ENCODE measurements around the gene TUBG2. TPM values are rescaled to one million over a fixed set of nuclear protein-coding genes. Genes with fewer than 3 reads are reported as not detected.

Gene TUBG2
- total RNA-seq, 1 experiment from 2014 or later: 21.3 TPM

DNA sequence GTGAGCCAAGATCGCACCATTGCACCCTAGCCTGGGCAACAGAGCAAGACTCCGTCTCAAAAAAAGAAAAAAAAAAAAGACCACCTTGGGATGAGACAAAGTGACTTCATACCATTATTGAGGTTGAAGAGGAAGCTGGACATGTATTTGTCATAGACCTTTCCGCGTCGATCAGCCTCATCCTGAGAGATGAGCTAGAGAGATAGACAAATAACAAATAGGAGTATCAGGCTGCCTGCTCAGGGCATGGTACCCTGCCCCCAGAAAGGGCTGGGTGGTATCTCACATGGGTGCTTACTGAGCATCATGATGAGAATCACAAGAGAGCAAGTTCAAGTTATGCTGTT, 45.4 kb downstream of the TUBG2 start:
- peaks cover 80% of the 10 kb centered on the region for H3K36me3 Mint-ChIP-seq (ENCODE audit: insufficient read depth, unreplicated experiment)

DNA sequence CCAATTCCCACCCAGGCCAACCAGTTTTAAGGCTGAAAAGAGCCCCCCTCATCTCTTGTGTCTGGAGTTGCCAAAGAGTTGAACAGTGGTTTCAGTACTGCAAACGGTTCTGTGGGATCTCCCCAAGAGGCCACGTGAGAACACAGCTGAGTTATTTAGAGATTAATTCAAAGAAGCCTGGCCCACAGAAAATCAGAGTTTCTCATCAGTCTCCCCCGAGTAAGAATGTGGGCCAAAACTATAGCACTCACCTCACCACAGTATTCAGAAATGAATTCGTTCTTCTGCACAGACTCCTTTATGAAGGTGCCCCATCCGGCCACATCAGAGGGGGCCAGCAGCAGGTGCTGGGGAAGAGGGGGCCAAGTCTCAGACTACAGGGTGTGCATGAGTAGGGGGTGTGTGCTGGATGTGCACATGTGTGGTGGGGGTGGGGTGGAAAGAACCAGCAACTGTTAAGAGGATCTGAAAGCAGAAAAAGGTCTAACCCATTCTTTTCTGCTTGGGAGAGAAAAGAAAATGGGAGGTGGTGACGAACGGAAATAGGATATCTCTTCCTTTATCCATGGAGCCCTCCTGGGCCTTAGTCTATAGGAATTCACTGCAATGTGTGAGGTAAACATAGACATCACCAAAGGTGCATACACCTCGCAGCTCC, 45.9 kb downstream of the TUBG2 start:
- CTCF ChIA-PET: interaction anchor here (0.6 to 0.7 kb wide), 5 partner anchors 10 to 457 kb away, joined by 3 to 5 read pairs (median 3); no protein-coding TSS in a partner anchor
- BruUV-seq (replicated peaks): no TSS peak

More for the DNA sequence above, 45.4 kb downstream of the TUBG2 start:
- ChIA-PET POLR2A (interaction anchor here (0.6 to 1.2 kb wide), 3 partner anchors 10 to 717 kb away, joined by 3 read pairs; no protein-coding TSS in a partner anchor), CTCF (interaction anchor here (0.6 to 0.7 kb wide), 5 partner anchors 10 to 456 kb away, joined by 3 to 5 read pairs (median 3); no protein-coding TSS in a partner anchor)
- no TSS peak for BruUV-seq (replicated peaks)
- intact Hi-C loops (cut with micrococcal nuclease): no loop called here
- Mint-ChIP-seq H3K4me3 (ENCODE audit: unreplicated experiment) (no peak overlapping the region), H3K27ac (ENCODE audit: low read depth, unreplicated experiment) (no peak overlapping the region), H3K9me3 (ENCODE audit: unreplicated experiment) (no peaks in the 10 kb centered on the region), H3K4me1 (ENCODE audit: insufficient read depth, unreplicated experiment) (no peaks in the 10 kb centered on the region), H3K27me3 (ENCODE audit: insufficient read depth, unreplicated experiment) (no peaks in the 10 kb centered on the region)
- TF ChIP-seq, protein P1, sequence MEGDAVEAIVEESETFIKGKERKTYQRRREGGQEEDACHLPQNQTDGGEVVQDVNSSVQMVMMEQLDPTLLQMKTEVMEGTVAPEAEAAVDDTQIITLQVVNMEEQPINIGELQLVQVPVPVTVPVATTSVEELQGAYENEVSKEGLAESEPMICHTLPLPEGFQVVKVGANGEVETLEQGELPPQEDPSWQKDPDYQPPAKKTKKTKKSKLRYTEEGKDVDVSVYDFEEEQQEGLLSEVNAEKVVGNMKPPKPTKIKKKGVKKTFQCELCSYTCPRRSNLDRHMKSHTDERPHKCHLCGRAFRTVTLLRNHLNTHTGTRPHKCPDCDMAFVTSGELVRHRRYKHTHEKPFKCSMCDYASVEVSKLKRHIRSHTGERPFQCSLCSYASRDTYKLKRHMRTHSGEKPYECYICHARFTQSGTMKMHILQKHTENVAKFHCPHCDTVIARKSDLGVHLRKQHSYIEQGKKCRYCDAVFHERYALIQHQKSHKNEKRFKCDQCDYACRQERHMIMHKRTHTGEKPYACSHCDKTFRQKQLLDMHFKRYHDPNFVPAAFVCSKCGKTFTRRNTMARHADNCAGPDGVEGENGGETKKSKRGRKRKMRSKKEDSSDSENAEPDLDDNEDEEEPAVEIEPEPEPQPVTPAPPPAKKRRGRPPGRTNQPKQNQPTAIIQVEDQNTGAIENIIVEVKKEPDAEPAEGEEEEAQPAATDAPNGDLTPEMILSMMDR (IDR thresholded peaks at IDR 0.05; ENCODE audit: unreplicated experiment): no peak
- no peak for DNase-seq (ENCODE audit: unreplicated experiment)

DNA sequence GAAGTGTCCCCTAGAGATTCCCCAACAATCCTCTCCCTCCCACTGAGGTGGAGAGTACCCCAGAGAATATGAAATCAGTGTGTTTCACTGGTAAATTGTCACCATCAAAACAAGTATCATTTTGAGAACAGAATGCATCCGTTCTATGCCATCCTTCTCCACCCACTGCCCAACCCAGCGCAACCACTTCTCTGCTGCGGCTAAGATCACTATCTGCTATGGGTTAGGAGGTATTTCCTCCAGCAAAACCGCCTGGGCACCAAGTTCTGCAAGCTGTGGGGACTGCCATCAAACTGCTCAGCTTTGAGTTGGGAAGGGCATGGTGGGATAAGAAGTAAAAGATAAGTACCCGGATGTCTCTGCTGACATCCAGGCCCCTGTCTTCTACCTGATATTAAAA, 47.6 kb downstream of the TUBG2 start:
- Mint-ChIP-seq H3K27me3 (ENCODE audit: insufficient read depth, unreplicated experiment) (no peaks in the 10 kb centered on the region), H3K4me3 (ENCODE audit: unreplicated experiment) (no peak overlapping the region), H3K4me1 (ENCODE audit: insufficient read depth, unreplicated experiment) (no peaks in the 10 kb centered on the region), H3K36me3 (ENCODE audit: insufficient read depth, unreplicated experiment) (peaks cover 93% of the 10 kb centered on the region), H3K27ac (ENCODE audit: low read depth, unreplicated experiment) (no peak overlapping the region), H3K9me3 (ENCODE audit: unreplicated experiment) (no peaks in the 10 kb centered on the region)
- DNase-seq (ENCODE audit: unreplicated experiment): no peak
- TF ChIP-seq, protein P1 (IDR thresholded peaks at IDR 0.05; ENCODE audit: unreplicated experiment): no peak
- intact Hi-C loops (cut with micrococcal nuclease): no loop called here
- CTCF ChIA-PET: interaction anchor here (0.6 to 0.7 kb wide), 2 partner anchors 175 to 278 kb away, joined by 3 to 4 read pairs; no protein-coding TSS in a partner anchor
- POLR2A ChIA-PET: interaction anchor here (0.7 kb wide), 1 partner anchor 94 kb away, joined by 3 read pairs; no protein-coding TSS in a partner anchor
- no TSS peak for BruUV-seq (replicated peaks)

More for the DNA sequence above, 45.9 kb downstream of the TUBG2 start:
- no peak overlapping the region for H3K27ac Mint-ChIP-seq (ENCODE audit: low read depth, unreplicated experiment)
- DNase-seq (ENCODE audit: unreplicated experiment): no peak
- intact Hi-C loops (cut with micrococcal nuclease): no loop called here
- no peaks in the 10 kb centered on the region for H3K4me1 Mint-ChIP-seq (ENCODE audit: insufficient read depth, unreplicated experiment)
- H3K9me3 Mint-ChIP-seq (ENCODE audit: unreplicated experiment): no peaks in the 10 kb centered on the region
- no peak overlapping the region for H3K4me3 Mint-ChIP-seq (ENCODE audit: unreplicated experiment)
- H3K36me3 Mint-ChIP-seq (ENCODE audit: insufficient read depth, unreplicated experiment): peaks cover 82% of the 10 kb centered on the region
- no peaks in the 10 kb centered on the region for H3K27me3 Mint-ChIP-seq (ENCODE audit: insufficient read depth, unreplicated experiment)
- TF ChIP-seq, protein P1 (IDR thresholded peaks at IDR 0.05; ENCODE audit: unreplicated experiment): no peak
- POLR2A ChIA-PET: interaction anchor here (1.2 kb wide), 1 partner anchor 10 kb away, joined by 3 read pairs; no protein-coding TSS in a partner anchor

DNA sequence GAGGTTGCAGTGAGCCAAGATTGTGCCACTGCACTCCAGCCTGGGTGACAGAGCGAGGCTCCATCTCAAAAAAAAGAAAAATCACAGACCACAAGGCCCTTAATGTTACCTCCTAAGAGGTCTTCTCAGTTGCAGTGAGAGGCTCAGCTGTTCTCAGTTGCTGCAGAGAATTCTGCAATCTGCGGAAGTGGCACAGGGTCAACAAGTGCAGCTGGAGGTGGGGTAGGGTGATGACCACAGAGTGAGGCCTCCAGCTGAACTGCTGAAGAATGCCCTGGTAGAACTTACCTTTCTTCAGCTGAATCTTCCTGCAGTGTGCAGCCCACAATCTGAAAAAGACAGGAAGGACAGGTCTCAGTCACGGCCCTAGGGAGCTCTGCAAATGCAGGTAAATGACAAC, 49.5 kb downstream of the TUBG2 start:
- no TSS peak for BruUV-seq (replicated peaks)
- Mint-ChIP-seq H3K27me3 (ENCODE audit: insufficient read depth, unreplicated experiment) (no peaks in the 10 kb centered on the region), H3K36me3 (ENCODE audit: insufficient read depth, unreplicated experiment) (peaks cover 96% of the 10 kb centered on the region), H3K9me3 (ENCODE audit: unreplicated experiment) (no peaks in the 10 kb centered on the region), H3K4me3 (ENCODE audit: unreplicated experiment) (no peak overlapping the region), H3K27ac (ENCODE audit: low read depth, unreplicated experiment) (no peak overlapping the region), H3K4me1 (ENCODE audit: insufficient read depth, unreplicated experiment) (no peaks in the 10 kb centered on the region)
- POLR2A ChIA-PET: interaction anchor here (0.5 to 1.2 kb wide), 3 partner anchors 10 to 255 kb away, joined by 3 to 5 read pairs (median 4); partner anchors contain the start of gene AARSD1
- intact Hi-C loops (cut with micrococcal nuclease): no loop called here
- TF ChIP-seq, protein P1 (IDR thresholded peaks at IDR 0.05; ENCODE audit: unreplicated experiment): no peak
- CTCF ChIA-PET: interaction anchor here (0.6 to 1.0 kb wide), 4 partner anchors 35 to 130 kb away, joined by 3 to 5 read pairs (median 3); no protein-coding TSS in a partner anchor
- no peak for DNase-seq (ENCODE audit: unreplicated experiment)
